H1 (cell line): Measurements from ENCODE around the gene SPTBN5.

Experiments
- CHD1 ChIP-seq: IDR thresholded peaks from 2 replicates; pipeline ENCODE4 v1.6.1; 2012; ENCODE audit warnings: low read depth, low read length, improper control_type of control experiment
- CHD2 ChIP-seq: IDR thresholded peaks from 2 replicates; pipeline ENCODE4 v1.6.1; 2012; ENCODE audit warnings: low read length, improper control_type of control experiment
- GABPA ChIP-seq: IDR thresholded peaks from 2 replicates; pipeline ENCODE4 v1.6.1; 2011; ENCODE audit warnings: mild to moderate bottlenecking, low read length, moderate library complexity, borderline replicate concordance; ENCODE audit not compliant: insufficient read depth
- POLR2AphosphoS5 ChIP-seq: IDR thresholded peaks from 2 replicates; pipeline ENCODE4 v1.6.1; 2011; ENCODE audit warnings: low read depth, low read length
- RAD21 ChIP-seq, 2 experiments: IDR thresholded peaks in 1 of 2; conservative IDR thresholded peaks in 1 of 2; 2 replicates each; pipeline ENCODE4 v1.6.1; 2011; ENCODE audit warnings: low read depth in 2 of 2, low read length in 2 of 2, improper control_type of control experiment in 1 of 2, inconsistent platforms in 1 of 2, mild to moderate bottlenecking in 1 of 2, moderate library complexity in 1 of 2
- RFX5 ChIP-seq: IDR thresholded peaks from 2 replicates; pipeline ENCODE4 v1.6.1; 2011; ENCODE audit warnings: low read depth, low read length, improper control_type of control experiment, borderline replicate concordance
- SP2 ChIP-seq: IDR thresholded peaks from 2 replicates; pipeline ENCODE4 v1.6.1; 2012; ENCODE audit warnings: mild to moderate bottlenecking, low read length, inconsistent platforms
- TF ChIP-seq, protein P1 (sequence below), 3 experiments: IDR thresholded peaks; 1 replicate in 2 of 3; 2 replicates in 1 of 3; pipeline versions ENCODE4 v1.5.1 to v1.6.1; 2011; ENCODE audit warnings: low read length in 3 of 3, mild to moderate bottlenecking in 3 of 3, inconsistent platforms in 2 of 3, low read depth in 1 of 3, moderate library complexity in 1 of 3; ENCODE audit not compliant: insufficient read depth in 1 of 3; ENCODE audit errors: control extremely low read depth in 1 of 3

DNA sequence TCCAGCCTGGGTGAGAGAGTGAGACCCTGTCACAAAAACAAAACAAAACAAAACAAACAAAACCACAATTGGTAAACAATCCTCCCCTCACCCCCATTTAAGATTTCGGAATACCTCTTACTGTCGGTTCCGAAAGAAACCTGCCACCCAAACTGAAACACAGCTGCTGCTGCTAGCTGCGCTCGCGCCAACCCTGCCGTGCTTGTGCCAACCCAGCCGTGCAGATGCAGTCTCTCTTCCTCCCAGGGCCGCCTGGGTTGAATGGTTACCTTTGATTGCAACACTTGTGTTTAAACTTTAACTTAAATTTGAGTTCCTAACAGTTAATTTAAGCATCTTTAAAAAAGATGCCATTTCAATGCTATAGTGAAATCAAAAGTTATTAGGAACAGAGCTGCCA lies 28.5 kb upstream of the SPTBN5 start:
- TF ChIP-seq GABPA (no peak), RFX5 (no peak), SP2 (no peak), POLR2AphosphoS5 (no peak), CHD1 (no peak), RAD21 (IDR thresholded peaks at IDR 0.05 in 1 of 2, conservative IDR thresholded peaks at IDR 0.05 in 1 of 2; ENCODE audit: low read depth in 2 of 2, low read length in 2 of 2) (no peak), CHD2 (no peak)
- TF ChIP-seq, protein P1, sequence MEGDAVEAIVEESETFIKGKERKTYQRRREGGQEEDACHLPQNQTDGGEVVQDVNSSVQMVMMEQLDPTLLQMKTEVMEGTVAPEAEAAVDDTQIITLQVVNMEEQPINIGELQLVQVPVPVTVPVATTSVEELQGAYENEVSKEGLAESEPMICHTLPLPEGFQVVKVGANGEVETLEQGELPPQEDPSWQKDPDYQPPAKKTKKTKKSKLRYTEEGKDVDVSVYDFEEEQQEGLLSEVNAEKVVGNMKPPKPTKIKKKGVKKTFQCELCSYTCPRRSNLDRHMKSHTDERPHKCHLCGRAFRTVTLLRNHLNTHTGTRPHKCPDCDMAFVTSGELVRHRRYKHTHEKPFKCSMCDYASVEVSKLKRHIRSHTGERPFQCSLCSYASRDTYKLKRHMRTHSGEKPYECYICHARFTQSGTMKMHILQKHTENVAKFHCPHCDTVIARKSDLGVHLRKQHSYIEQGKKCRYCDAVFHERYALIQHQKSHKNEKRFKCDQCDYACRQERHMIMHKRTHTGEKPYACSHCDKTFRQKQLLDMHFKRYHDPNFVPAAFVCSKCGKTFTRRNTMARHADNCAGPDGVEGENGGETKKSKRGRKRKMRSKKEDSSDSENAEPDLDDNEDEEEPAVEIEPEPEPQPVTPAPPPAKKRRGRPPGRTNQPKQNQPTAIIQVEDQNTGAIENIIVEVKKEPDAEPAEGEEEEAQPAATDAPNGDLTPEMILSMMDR (IDR thresholded peaks at IDR 0.05; ENCODE audit: control extremely low read depth in 1 of 3, insufficient read depth in 1 of 3, low read depth in 1 of 3, low read length in 3 of 3) = no peak
